ENCODE measurements around the gene RNF220.

- TF ChIP-seq, protein P1, sequence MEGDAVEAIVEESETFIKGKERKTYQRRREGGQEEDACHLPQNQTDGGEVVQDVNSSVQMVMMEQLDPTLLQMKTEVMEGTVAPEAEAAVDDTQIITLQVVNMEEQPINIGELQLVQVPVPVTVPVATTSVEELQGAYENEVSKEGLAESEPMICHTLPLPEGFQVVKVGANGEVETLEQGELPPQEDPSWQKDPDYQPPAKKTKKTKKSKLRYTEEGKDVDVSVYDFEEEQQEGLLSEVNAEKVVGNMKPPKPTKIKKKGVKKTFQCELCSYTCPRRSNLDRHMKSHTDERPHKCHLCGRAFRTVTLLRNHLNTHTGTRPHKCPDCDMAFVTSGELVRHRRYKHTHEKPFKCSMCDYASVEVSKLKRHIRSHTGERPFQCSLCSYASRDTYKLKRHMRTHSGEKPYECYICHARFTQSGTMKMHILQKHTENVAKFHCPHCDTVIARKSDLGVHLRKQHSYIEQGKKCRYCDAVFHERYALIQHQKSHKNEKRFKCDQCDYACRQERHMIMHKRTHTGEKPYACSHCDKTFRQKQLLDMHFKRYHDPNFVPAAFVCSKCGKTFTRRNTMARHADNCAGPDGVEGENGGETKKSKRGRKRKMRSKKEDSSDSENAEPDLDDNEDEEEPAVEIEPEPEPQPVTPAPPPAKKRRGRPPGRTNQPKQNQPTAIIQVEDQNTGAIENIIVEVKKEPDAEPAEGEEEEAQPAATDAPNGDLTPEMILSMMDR (IDR thresholded peaks at IDR 0.05) = no peak
- TF ChIP-seq POLR2A (IDR thresholded peaks at IDR 0.05) = no peak
Observed at GRCh38 chr1:44695671-44696070, 290.6 kb downstream of the RNF220 start.
